Measurements from ENCODE around the gene NDOR1.

NDOR1 gene

GRCh38 chr9:137214620-137215019 lies 9.1 kb downstream of the NDOR1 start:
- Histone ChIP-seq H3K27me3 (ENCODE audit: insufficient read depth, low read length) (no peaks in the 10 kb centered on the region), H3K23ac (ENCODE audit: low read length) (no peak overlapping the region), H3K36me3 (ENCODE audit: control insufficient read depth in 1 of 2, insufficient read depth in 2 of 2, low read length in 2 of 2) (peaks cover 55 to 61% of the 10 kb centered on the region in 2 experiments), H3K4me3 (ENCODE audit: low read depth, low read length) (no peak overlapping the region), H2BK12ac (ENCODE audit: low read length) (no peak overlapping the region), H4K12ac (ENCODE audit: low read depth, low read length) (no peak overlapping the region), H2BK5ac (ENCODE audit: low read depth, low read length, poor library complexity) (no peak overlapping the region), H3K79me2 (ENCODE audit: control insufficient read depth, insufficient read depth, low read length, poor library complexity) (no peaks in the 10 kb centered on the region), H3K4ac (ENCODE audit: low read depth, low read length) (no peak overlapping the region), H2AK5ac (ENCODE audit: low read length) (no peak overlapping the region), H3K79me1 (ENCODE audit: low read length) (no peaks in the 10 kb centered on the region), H4K91ac (ENCODE audit: low read depth, low read length) (no peak overlapping the region), H2AFZ (ENCODE audit: insufficient read depth, low read length, poor library complexity) (no peak overlapping the region), H3K4me2 (ENCODE audit: low read length) (no peak overlapping the region), H3K27ac (ENCODE audit: low read depth, low read length) (no peak overlapping the region), H4K8ac (ENCODE audit: low read depth, low read length) (no peak overlapping the region), H3K9ac (ENCODE audit: low read length) (no peak overlapping the region), H3K9me3 (ENCODE audit: insufficient read depth, low read depth, low read length) (no peaks in the 10 kb centered on the region), H2BK120ac (ENCODE audit: insufficient read depth, low read length, poor library complexity) (no peak overlapping the region), H3K14ac (ENCODE audit: low read length) (no peak overlapping the region), H3K18ac (ENCODE audit: low read length) (no peak overlapping the region), H3K4me1 (ENCODE audit: control insufficient read depth in 1 of 2, insufficient read depth in 2 of 2, low read length in 2 of 2) (peaks cover 10 to 11% of the 10 kb centered on the region in 2 experiments)
- DNase-seq = no peak
- no CpG with 5 or more reads among the region's 19 CpGs for WGBS (ENCODE audit: extremely low coverage, insufficient coverage, insufficient read length)

DNA sequence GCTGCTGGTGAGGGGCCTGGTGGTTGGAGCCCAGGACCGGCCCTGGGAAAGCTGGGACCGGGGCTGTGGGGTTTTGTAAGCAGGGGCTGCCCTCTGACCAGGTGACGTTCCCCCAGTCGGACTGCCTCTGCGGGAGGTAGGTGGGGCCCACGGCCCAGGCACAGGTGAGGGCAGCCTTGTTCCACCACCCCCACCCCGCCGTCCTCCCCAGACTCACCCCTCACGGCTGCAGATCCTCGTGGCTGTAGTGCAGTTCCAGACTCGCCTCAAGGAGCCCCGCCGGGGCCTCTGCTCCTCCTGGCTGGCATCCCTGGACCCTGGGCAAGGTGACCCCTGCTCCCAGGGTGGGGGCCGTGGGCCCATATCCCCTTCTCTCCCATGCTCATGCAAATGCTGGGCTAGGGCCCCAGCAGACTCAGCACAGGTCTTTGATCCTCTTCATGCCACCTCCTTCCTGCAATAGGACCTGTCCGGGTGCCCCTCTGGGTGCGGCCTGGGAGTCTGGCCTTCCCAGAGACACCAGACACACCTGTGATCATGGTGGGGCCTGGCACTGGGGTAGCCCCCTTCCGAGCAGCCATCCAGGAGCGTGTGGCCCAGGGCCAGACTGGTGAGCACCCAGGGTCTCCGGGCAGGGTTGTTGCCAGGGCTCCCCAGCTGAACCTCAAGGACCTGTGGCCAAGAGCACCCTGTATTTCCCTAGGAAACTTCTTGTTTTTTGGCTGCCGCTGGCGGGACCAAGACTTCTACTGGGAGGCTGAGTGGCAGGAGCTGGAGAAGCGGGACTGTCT lies 9.9 kb downstream of the NDOR1 start:
- Histone ChIP-seq H2BK12ac (ENCODE audit: low read length) (no peak overlapping the region), H3K14ac (ENCODE audit: low read length) (no peak overlapping the region), H2BK120ac (ENCODE audit: insufficient read depth, low read length, poor library complexity) (no peak overlapping the region), H3K23ac (ENCODE audit: low read length) (no peak overlapping the region), H2BK5ac (ENCODE audit: low read depth, low read length, poor library complexity) (no peak overlapping the region), H3K4ac (ENCODE audit: low read depth, low read length) (no peak overlapping the region), H3K36me3 (ENCODE audit: control insufficient read depth in 1 of 2, insufficient read depth in 2 of 2, low read length in 2 of 2) (peaks cover 51 to 57% of the 10 kb centered on the region in 2 experiments), H3K27me3 (ENCODE audit: insufficient read depth, low read length) (no peaks in the 10 kb centered on the region), H4K12ac (ENCODE audit: low read depth, low read length) (no peak overlapping the region), H3K79me1 (ENCODE audit: low read length) (no peaks in the 10 kb centered on the region), H3K18ac (ENCODE audit: low read length) (no peak overlapping the region), H4K91ac (ENCODE audit: low read depth, low read length) (no peak overlapping the region), H3K9me3 (ENCODE audit: insufficient read depth, low read depth, low read length) (no peaks in the 10 kb centered on the region), H2AFZ (ENCODE audit: insufficient read depth, low read length, poor library complexity) (no peak overlapping the region), H3K9ac (ENCODE audit: low read length) (no peak overlapping the region), H3K4me2 (ENCODE audit: low read length) (no peak overlapping the region), H3K27ac (ENCODE audit: low read depth, low read length) (no peak overlapping the region), H2AK5ac (ENCODE audit: low read length) (no peak overlapping the region), H4K8ac (ENCODE audit: low read depth, low read length) (no peak overlapping the region), H3K4me3 (ENCODE audit: low read depth, low read length) (no peak overlapping the region), H3K4me1 (ENCODE audit: control insufficient read depth in 1 of 2, insufficient read depth in 2 of 2, low read length in 2 of 2) (peaks cover 10 to 11% of the 10 kb centered on the region in 2 experiments), H3K79me2 (ENCODE audit: control insufficient read depth, insufficient read depth, low read length, poor library complexity) (no peaks in the 10 kb centered on the region)
- DNase-seq = no peak
- no CpG with 5 or more reads among the region's 22 CpGs for WGBS (ENCODE audit: extremely low coverage, insufficient coverage, insufficient read length)

DNA sequence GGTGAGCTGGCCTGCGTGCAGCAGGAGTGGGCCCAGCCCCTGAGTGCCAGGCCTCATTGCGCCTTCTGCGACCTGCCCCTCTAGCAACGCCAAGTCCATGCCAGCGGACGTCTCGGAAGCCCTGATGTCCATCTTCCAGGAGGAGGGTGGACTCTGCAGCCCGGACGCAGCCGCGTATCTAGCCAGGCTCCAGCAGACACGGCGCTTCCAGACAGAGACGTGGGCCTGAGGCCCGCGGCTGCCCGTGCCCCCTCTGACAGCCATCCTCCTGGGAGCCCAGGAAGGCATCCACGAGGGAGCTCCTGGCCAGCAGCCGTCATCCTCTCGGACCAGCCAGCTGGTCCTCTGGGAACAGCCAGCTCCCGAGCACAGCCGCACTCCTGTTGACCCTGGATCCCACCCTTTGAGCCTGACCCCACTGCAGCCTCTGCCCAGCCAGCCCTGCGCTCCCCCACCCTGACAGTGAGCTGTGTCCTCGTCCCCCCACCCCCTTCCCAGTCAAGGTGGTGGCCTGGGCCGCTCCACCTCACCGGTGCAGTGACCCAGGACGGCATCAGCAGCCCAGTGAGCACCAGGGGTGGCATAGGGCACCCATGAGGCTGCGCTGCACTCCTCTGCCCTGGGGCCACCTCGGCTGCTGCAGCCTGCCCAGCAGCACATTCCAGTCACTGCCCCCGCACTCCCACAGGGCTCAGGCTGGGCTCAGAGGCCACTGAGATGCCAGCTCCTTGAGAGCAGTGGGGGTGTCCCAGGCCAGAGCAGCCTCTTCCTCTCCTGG lies 10.9 kb downstream of the NDOR1 start:
- peaks cover 51 to 54% of the 10 kb centered on the region in 2 experiments for H3K36me3 ChIP-seq (ENCODE audit: control insufficient read depth in 1 of 2, insufficient read depth in 2 of 2, low read length in 2 of 2)
- H3K18ac ChIP-seq (ENCODE audit: low read length) = no peak overlapping the region
- H2AFZ ChIP-seq (ENCODE audit: insufficient read depth, low read length, poor library complexity) = no peak overlapping the region
- WGBS (ENCODE audit: extremely low coverage, insufficient coverage, insufficient read length) = no CpG with 5 or more reads among the region's 30 CpGs
- no peaks in the 10 kb centered on the region for H3K9me3 ChIP-seq (ENCODE audit: insufficient read depth, low read depth, low read length)
- H3K4me1 ChIP-seq (ENCODE audit: control insufficient read depth in 1 of 2, insufficient read depth in 2 of 2, low read length in 2 of 2) = peaks cover 11% of the 10 kb centered on the region in 2 experiments
- no peak overlapping the region for H3K4ac ChIP-seq (ENCODE audit: low read depth, low read length)
- H3K23ac ChIP-seq (ENCODE audit: low read length) = no peak overlapping the region
- no peak overlapping the region for H2BK5ac ChIP-seq (ENCODE audit: low read depth, low read length, poor library complexity)
- H3K4me3 ChIP-seq (ENCODE audit: low read depth, low read length) = no peak overlapping the region
- no peak overlapping the region for H2BK120ac ChIP-seq (ENCODE audit: insufficient read depth, low read length, poor library complexity)
- no peak overlapping the region for H4K12ac ChIP-seq (ENCODE audit: low read depth, low read length)
- no peak overlapping the region for H3K27ac ChIP-seq (ENCODE audit: low read depth, low read length)
- DNase-seq = no peak
- no peaks in the 10 kb centered on the region for H3K79me1 ChIP-seq (ENCODE audit: low read length)
- no peaks in the 10 kb centered on the region for H3K79me2 ChIP-seq (ENCODE audit: control insufficient read depth, insufficient read depth, low read length, poor library complexity)
- H3K27me3 ChIP-seq (ENCODE audit: insufficient read depth, low read length) = no peaks in the 10 kb centered on the region
- no peak overlapping the region for H4K91ac ChIP-seq (ENCODE audit: low read depth, low read length)
- no peak overlapping the region for H2BK12ac ChIP-seq (ENCODE audit: low read length)
- H4K8ac ChIP-seq (ENCODE audit: low read depth, low read length) = no peak overlapping the region
- H3K14ac ChIP-seq (ENCODE audit: low read length) = no peak overlapping the region
- no peak overlapping the region for H3K9ac ChIP-seq (ENCODE audit: low read length)
- H3K4me2 ChIP-seq (ENCODE audit: low read length) = no peak overlapping the region
- no peak overlapping the region for H2AK5ac ChIP-seq (ENCODE audit: low read length)

DNA sequence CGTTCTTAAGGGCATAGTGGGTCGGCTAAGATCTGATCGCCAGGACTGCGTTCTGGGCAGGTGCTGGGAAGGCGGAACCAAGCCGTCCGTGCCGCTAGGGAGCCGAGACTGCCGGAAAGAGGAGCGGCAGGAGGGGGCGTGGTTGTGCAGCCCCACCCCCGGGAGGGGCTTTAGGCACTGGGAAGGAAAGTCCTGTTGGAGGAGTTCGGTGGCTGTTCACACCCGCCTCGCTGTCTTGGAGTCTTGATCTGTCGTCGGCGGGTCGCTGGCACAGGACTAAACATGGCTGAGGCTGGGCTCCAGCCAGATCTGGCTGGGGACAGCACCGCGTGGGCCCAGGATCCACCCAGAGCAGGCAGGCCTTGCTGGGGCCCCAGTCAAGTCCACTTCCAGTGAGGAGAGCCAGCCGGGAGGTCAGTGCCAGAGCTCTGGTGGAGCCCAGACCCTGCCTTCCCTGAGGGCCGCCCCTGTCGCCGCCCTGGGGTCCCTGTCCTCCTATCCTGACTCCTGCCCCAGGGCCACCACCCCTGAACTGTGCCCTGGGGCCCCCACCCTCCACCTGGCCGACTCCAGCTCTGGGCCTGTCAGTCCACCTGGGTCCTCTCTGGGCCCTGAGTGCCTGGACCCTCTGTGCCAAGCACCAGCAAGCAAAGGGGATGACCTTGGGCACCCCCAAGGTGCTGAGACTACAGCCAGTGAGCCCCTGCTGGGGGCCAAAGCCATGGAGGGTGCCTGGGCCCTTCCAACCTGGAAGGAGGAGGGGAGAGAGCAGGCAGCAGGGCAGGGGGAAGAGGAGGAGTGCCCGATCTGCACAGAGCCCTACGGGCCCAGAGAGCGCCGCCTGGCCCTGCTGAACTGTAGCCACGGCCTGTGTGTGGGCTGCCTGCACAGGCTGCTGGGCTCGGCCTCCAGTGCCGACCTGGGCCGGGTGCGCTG lies 12.0 kb downstream of the NDOR1 start:
- H3K18ac ChIP-seq (ENCODE audit: low read length) = no peak overlapping the region
- no peak overlapping the region for H2BK120ac ChIP-seq (ENCODE audit: insufficient read depth, low read length, poor library complexity)
- WGBS (ENCODE audit: extremely low coverage, insufficient coverage, insufficient read length) = no CpG with 5 or more reads among the region's 36 CpGs
- H3K27me3 ChIP-seq (ENCODE audit: insufficient read depth, low read length) = no peaks in the 10 kb centered on the region
- H4K8ac ChIP-seq (ENCODE audit: low read depth, low read length) = peak overlapping the region; percentile 25
- H3K79me1 ChIP-seq (ENCODE audit: low read length) = peaks cover 3% of the 10 kb centered on the region
- no peak overlapping the region for H2BK5ac ChIP-seq (ENCODE audit: low read depth, low read length, poor library complexity)
- peaks cover 13 to 15% of the 10 kb centered on the region in 2 experiments for H3K4me1 ChIP-seq (ENCODE audit: control insufficient read depth in 1 of 2, insufficient read depth in 2 of 2, low read length in 2 of 2)
- no peak overlapping the region for H3K4ac ChIP-seq (ENCODE audit: low read depth, low read length)
- H2AFZ ChIP-seq (ENCODE audit: insufficient read depth, low read length, poor library complexity) = peak overlapping the region; percentile 3
- DNase-seq = peak; percentile 67 to 77
- no peak overlapping the region for H2BK12ac ChIP-seq (ENCODE audit: low read length)
- no peak overlapping the region for H3K14ac ChIP-seq (ENCODE audit: low read length)
- no peak overlapping the region for H3K9ac ChIP-seq (ENCODE audit: low read length)
- no peak overlapping the region for H3K27ac ChIP-seq (ENCODE audit: low read depth, low read length)
- no peaks in the 10 kb centered on the region for H3K79me2 ChIP-seq (ENCODE audit: control insufficient read depth, insufficient read depth, low read length, poor library complexity)
- H3K36me3 ChIP-seq (ENCODE audit: control insufficient read depth in 1 of 2, insufficient read depth in 2 of 2, low read length in 2 of 2) = peaks cover 43 to 46% of the 10 kb centered on the region in 2 experiments
- H2AK5ac ChIP-seq (ENCODE audit: low read length) = no peak overlapping the region
- peak overlapping the region; percentile 8 for H4K12ac ChIP-seq (ENCODE audit: low read depth, low read length)
- no peak overlapping the region for H3K4me3 ChIP-seq (ENCODE audit: low read depth, low read length)
- no peak overlapping the region for H3K4me2 ChIP-seq (ENCODE audit: low read length)
- H3K9me3 ChIP-seq (ENCODE audit: insufficient read depth, low read depth, low read length) = no peaks in the 10 kb centered on the region
- no peak overlapping the region for H3K23ac ChIP-seq (ENCODE audit: low read length)
- peak overlapping the region; percentile 11 for H4K91ac ChIP-seq (ENCODE audit: low read depth, low read length)

Measured in trophoblast cell (in vitro differentiated cells and primary cell).